Ovary (tissue), 9 donors: ENCODE results near the gene FLNB. TPM values are rescaled to one million over a fixed set of nuclear protein-coding genes. Genes with fewer than 3 reads are reported as not detected.

ENCODE experiments used
- DNase-seq, 5 donors: peaks; one replicate each; pipeline ENCODE4 v3.0.0-alpha.2; 2019 to 2020
- H3K27ac ChIP-seq, 2 donors: fragments of 200-600 bp; one replicate each; pipeline versions ENCODE4 v1.5.1 to v1.8.0; 2019 to 2022
- H3K27me3 ChIP-seq: fragments of 200-600 bp; one replicate; pipeline ENCODE4 v1.8.0; 2022
- H3K36me3 ChIP-seq: fragments of 200-600 bp; sonication (generic); one replicate; pipeline ENCODE4 v1.5.1; 2019
- H3K4me1 ChIP-seq: one replicate; pipeline ENCODE4 v1.8.1; 2013; ENCODE audit warnings: mild to moderate bottlenecking, moderate library complexity; ENCODE audit not compliant: insufficient read depth
- H3K4me3 ChIP-seq: fragments of 200-600 bp; sonication (generic); one replicate; pipeline ENCODE4 v1.5.1; 2017
- H3K9me3 ChIP-seq, 2 donors: fragments of 200-600 bp in 1 of 2; sonication (generic) in 1 of 2; one replicate each; pipeline versions ENCODE4 v1.5.1 to v1.8.1; 2013 to 2019; ENCODE audit warnings: mild to moderate bottlenecking in 1 of 2, moderate library complexity in 1 of 2
- CTCF ChIP-seq, 3 donors: fragments of 450-650 bp in 2 of 3; fragments of 200-600 bp in 1 of 3; IDR thresholded peaks; one replicate each; pipeline versions ENCODE4 v1.5.1 to v1.8.0; 2016 to 2022; ENCODE audit warnings: antibody characterized with exemption in 3 of 3, mild to moderate bottlenecking in 1 of 3
- EP300 ChIP-seq: sonication (generic); formaldehyde crosslinking; IDR thresholded peaks from one replicate; pipeline ENCODE4 v1.6.1; 2017; ENCODE audit warnings: antibody characterized with exemption
- POLR2A ChIP-seq: fragments of 450-650 bp; IDR thresholded peaks from one replicate; pipeline ENCODE4 v1.6.1; 2017; ENCODE audit warnings: antibody characterized with exemption, mild to moderate bottlenecking, moderate library complexity
- WGBS, 3 donors: extraction: QIAGEN DNeasy Blood & Tissue Kit in 1 of 3; methylation state at CpG; one replicate each; pipeline versions ENCODE4 v1.1.5 to v1.1.7; 2013 to 2017; 5-methylcytosine and 5-hydroxymethylcytosine counted together
- intact Hi-C, 4 donors: fragments of 100-400 bp; cut with DNase I; formaldehyde crosslinking; loops; one replicate each; pipeline versions ENCODE4 v1.11.0 to v1.15.1; 2022 to 2023
- polyA plus RNA-seq, 2 donors: library from polyadenylated mRNA; stranded (reverse); fragments of 200-250 nt in 1 of 2; fragments of 350-450 nt in 1 of 2; fragmentation: Illumina TruSeq in 1 of 2; extraction: RNeasy Lipid Tissue Mini Kit (QIAGEN cat#74804) in 1 of 2; gene quantifications; one replicate each; pipeline ENCODE4 v1.2.3, GENCODE V29; 2013 to 2014
- total RNA-seq, 7 donors: library from RNA; depleted of rRNA in 2 of 7; stranded (reverse); fragments of >200 nt in 2 of 7; fragmentation: NEBNext Ultra II Directional in 3 of 7; extraction: Animal tissue kit (Norgen Biotek cat#: 25700) in 3 of 7; gene quantifications; one replicate each; pipeline versions ENCODE4 v1.1.0 to v1.2.4, GENCODE V29; 2016 to 2023
- donor health status: DM: no; HTN: no; CAD: no; lungs with moderate emphysema.
- donor health status: DM: no; HTN: no; CAD: no.
- donor health status: Bipolar disorder and iron deficiency.
- donor health status: DM: yes; HTN: yes; CAD: no.
- donor health status: DM: no; HTN: no; CAD: no.
- donor health status: DM: yes; HTN: yes; CAD: no.

FLNB gene
- total and polyA plus RNA-seq, 9 donors, result 51.9 to 190 (median 126) TPM

GRCh38 chr3:58013099-58013498 is 4.9 kb downstream of the FLNB start:
- 74 to 86% (median 79%) methylated on average over 3 of the region's 3 CpGs for WGBS, 3 donors
- intact Hi-C loops, result loop anchor here (5.0 to 10.0 kb wide), 5 partner anchors 44 to 164 kb away; no protein-coding TSS in a partner anchor
- no peaks in the 10 kb centered on the region for H3K9me3 ChIP-seq
- H3K36me3 ChIP-seq, result no peaks in the 10 kb centered on the region
- peak overlapping the region in 1 of 2 donors; percentile 24 for H3K27ac ChIP-seq
- H3K4me3 ChIP-seq, result no peak overlapping the region
- no peaks in the 10 kb centered on the region for H3K27me3 ChIP-seq
- DNase-seq, result no peak
- TF ChIP-seq CTCF (IDR thresholded peaks at IDR 0.05) (no peak), POLR2A (no peak), EP300 (no peak)
- peaks cover 23% of the 10 kb centered on the region for H3K4me1 ChIP-seq

- H3K4me1 ChIP-seq, result peaks cover 21% of the 10 kb centered on the region
- intact Hi-C loops, result loop anchor here (5.0 to 10.0 kb wide), 5 partner anchors 43 to 163 kb away; no protein-coding TSS in a partner anchor
- no peaks in the 10 kb centered on the region for H3K36me3 ChIP-seq
- TF ChIP-seq EP300 (no peak), POLR2A (no peak), CTCF (IDR thresholded peaks at IDR 0.05) (no peak)
- peak overlapping the region in 1 of 2 donors; percentile 4 for H3K27ac ChIP-seq
- no peaks in the 10 kb centered on the region for H3K27me3 ChIP-seq
- 35 to 57% (median 41%) methylated on average over 10 of the region's 10 CpGs for WGBS, 3 donors
- no peaks in the 10 kb centered on the region for H3K9me3 ChIP-seq
- peak; percentile 53 to 77 (median 66) for DNase-seq
- H3K4me3 ChIP-seq, result no peak overlapping the region
Observed at GRCh38 chr3:58013973-58014649, 5.9 kb downstream of the FLNB start.

GRCh38 chr3:58015520-58015915 is 7.3 kb downstream of the FLNB start:
- Histone ChIP-seq H3K4me3 (no peak overlapping the region), H3K27me3 (no peaks in the 10 kb centered on the region), H3K9me3 (no peaks in the 10 kb centered on the region), H3K27ac (no peak overlapping the region), H3K36me3 (no peaks in the 10 kb centered on the region), H3K4me1 (peaks cover 23% of the 10 kb centered on the region)
- DNase-seq, result no peak
- 86 to 95% (median 94%) methylated on average over 3 of the region's 3 CpGs for WGBS, 3 donors
- intact Hi-C loops, result loop anchor here in 3 of 4 donors (10.0 kb wide), 3 partner anchors 49 to 89 kb away; no protein-coding TSS in a partner anchor
- no peak for TF ChIP-seq EP300
- TF ChIP-seq POLR2A, result no peak
- TF ChIP-seq CTCF (IDR thresholded peaks at IDR 0.05), result no peak

GRCh38 chr3:58016710-58017109 is 8.5 kb downstream of the FLNB start:
- no peak for DNase-seq
- Histone ChIP-seq H3K36me3 (no peaks in the 10 kb centered on the region), H3K27ac (peak overlapping the region in 1 of 2 donors; percentile 15), H3K4me3 (no peak overlapping the region), H3K9me3 (no peaks in the 10 kb centered on the region), H3K27me3 (no peaks in the 10 kb centered on the region), H3K4me1 (peaks cover 22% of the 10 kb centered on the region)
- TF ChIP-seq EP300, result no peak
- TF ChIP-seq POLR2A, result no peak
- no peak for TF ChIP-seq CTCF (IDR thresholded peaks at IDR 0.05)
- intact Hi-C loops, result loop anchor here in 3 of 4 donors (10.0 kb wide), 3 partner anchors 48 to 88 kb away; no protein-coding TSS in a partner anchor
- WGBS, 3 donors, result 65 to 80% (median 78%) methylated on average over 1 of the region's 1 CpG
